Measurements from ENCODE around the gene TBC1D19.

Gene TBC1D19

DNA sequence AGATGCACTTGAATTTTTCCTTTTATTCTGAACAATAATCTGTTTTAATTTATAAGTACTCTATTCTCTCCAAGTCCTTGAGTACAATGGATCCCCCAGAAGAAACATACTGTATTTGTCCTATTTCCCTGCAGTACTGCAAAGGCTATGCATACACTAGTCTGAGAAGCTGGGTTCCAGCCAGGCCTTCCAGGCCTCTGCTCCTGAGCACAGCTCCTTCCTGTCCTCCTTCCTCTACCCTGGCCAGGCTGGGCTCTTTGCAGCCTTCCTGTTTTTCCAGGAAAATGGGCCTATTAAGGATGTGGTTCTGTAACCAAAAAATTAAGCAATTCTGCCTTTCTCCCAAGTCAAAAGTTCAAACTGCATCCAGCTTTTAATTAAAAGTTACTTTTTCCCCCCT lies 208.8 kb downstream of the TBC1D19 start:
- no peaks in the 10 kb centered on the region for H3K36me3 ChIP-seq (ENCODE audit: control insufficient read depth, insufficient read depth, low read length)
- TF ChIP-seq, protein P1, sequence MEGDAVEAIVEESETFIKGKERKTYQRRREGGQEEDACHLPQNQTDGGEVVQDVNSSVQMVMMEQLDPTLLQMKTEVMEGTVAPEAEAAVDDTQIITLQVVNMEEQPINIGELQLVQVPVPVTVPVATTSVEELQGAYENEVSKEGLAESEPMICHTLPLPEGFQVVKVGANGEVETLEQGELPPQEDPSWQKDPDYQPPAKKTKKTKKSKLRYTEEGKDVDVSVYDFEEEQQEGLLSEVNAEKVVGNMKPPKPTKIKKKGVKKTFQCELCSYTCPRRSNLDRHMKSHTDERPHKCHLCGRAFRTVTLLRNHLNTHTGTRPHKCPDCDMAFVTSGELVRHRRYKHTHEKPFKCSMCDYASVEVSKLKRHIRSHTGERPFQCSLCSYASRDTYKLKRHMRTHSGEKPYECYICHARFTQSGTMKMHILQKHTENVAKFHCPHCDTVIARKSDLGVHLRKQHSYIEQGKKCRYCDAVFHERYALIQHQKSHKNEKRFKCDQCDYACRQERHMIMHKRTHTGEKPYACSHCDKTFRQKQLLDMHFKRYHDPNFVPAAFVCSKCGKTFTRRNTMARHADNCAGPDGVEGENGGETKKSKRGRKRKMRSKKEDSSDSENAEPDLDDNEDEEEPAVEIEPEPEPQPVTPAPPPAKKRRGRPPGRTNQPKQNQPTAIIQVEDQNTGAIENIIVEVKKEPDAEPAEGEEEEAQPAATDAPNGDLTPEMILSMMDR (IDR thresholded peaks at IDR 0.05; ENCODE audit: insufficient read depth, low read length, poor library complexity, severe bottlenecking) = no peak
- peaks cover 1% of the 10 kb centered on the region; the same call in 1 of the 2 replicates for H3K27me3 ChIP-seq (replicated peaks; ENCODE audit: control insufficient read depth, insufficient read depth, low read length)
- no peak for DNase-seq (ENCODE audit: extremely low read depth, insufficient read length)
- H3K4me3 ChIP-seq (replicated peaks; ENCODE audit: low read depth, low read length) = no peak overlapping the region

DNA sequence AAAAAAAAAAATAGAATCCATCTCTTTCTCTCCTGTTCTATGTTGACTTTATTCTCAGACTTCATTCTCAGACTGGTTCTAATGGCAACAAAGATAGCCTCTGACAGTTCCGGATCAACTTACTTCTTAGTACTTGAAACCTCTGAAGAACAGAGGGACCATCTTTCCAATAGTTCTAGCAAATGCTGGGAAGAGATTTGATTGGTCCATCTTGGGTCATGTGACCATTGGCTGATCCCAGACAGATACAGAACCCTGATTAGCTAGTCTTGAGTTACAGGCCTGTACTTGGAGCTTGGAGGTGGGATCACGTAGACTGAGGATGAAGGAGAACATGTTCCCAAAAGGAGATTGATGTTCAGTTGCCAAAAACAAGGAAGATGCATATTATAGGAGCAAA lies 209.9 kb downstream of the TBC1D19 start:
- TF ChIP-seq, protein P1 (IDR thresholded peaks at IDR 0.05; ENCODE audit: insufficient read depth, low read length, poor library complexity, severe bottlenecking) = no peak
- no peaks in the 10 kb centered on the region for H3K36me3 ChIP-seq (ENCODE audit: control insufficient read depth, insufficient read depth, low read length)
- peaks cover 1% of the 10 kb centered on the region; the same call in 1 of the 2 replicates for H3K27me3 ChIP-seq (replicated peaks; ENCODE audit: control insufficient read depth, insufficient read depth, low read length)
- H3K4me3 ChIP-seq (replicated peaks; ENCODE audit: low read depth, low read length) = no peak overlapping the region
- no peak for DNase-seq (ENCODE audit: extremely low read depth, insufficient read length)

DNA sequence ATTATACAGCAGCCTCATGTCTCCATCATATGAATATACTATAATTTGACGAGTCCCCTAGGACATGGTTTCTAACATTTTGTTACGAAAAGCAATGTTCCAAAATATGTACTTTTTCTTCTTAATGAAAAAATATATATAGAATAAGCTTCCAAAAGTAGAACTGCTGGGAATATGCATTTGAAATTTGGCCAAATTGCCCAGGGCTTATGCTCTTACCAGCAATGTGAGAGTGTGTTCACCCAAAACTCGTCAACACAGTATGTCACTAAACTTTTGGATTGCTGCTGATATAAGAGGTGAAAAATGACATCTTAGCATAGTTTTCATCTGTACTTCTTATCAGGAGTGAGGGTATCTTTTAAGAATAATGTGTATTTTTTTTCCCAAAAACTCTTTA lies 212.2 kb downstream of the TBC1D19 start:
- H3K27me3 ChIP-seq (replicated peaks; ENCODE audit: control insufficient read depth, insufficient read depth, low read length) = peaks cover 1% of the 10 kb centered on the region; the same call in 1 of the 2 replicates
- H3K36me3 ChIP-seq (ENCODE audit: control insufficient read depth, insufficient read depth, low read length) = no peaks in the 10 kb centered on the region
- no peak overlapping the region for H3K4me3 ChIP-seq (replicated peaks; ENCODE audit: low read depth, low read length)
- TF ChIP-seq, protein P1 (IDR thresholded peaks at IDR 0.05; ENCODE audit: insufficient read depth, low read length, poor library complexity, severe bottlenecking) = no peak
- no peak for DNase-seq (ENCODE audit: extremely low read depth, insufficient read length)

DNA sequence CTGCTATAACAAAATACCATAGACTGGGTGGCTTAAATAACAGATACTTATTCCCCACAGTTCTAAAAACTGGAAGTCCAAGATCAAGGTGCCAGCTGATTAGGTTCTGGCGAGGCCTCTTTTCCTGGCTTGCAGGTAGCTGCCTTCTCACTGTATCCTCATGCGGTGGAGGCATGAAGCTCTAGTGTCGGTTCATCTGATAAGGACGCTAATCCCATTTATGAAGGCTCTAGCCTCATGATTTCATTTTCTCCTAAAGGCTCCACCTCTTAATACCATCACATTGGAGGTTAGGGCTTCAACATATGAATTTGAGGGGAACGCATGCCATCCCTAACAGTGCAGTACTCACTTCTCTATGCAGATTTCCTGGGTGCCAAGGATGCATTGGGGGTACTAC lies 218.9 kb downstream of the TBC1D19 start:
- H3K4me3 ChIP-seq (replicated peaks; ENCODE audit: low read depth, low read length) = no peak overlapping the region
- no peak for DNase-seq (ENCODE audit: extremely low read depth, insufficient read length)
- TF ChIP-seq, protein P1 (IDR thresholded peaks at IDR 0.05; ENCODE audit: insufficient read depth, low read length, poor library complexity, severe bottlenecking) = no peak
- no peaks in the 10 kb centered on the region for H3K36me3 ChIP-seq (ENCODE audit: control insufficient read depth, insufficient read depth, low read length)
- H3K27me3 ChIP-seq (replicated peaks; ENCODE audit: control insufficient read depth, insufficient read depth, low read length) = no peaks in the 10 kb centered on the region

DNA sequence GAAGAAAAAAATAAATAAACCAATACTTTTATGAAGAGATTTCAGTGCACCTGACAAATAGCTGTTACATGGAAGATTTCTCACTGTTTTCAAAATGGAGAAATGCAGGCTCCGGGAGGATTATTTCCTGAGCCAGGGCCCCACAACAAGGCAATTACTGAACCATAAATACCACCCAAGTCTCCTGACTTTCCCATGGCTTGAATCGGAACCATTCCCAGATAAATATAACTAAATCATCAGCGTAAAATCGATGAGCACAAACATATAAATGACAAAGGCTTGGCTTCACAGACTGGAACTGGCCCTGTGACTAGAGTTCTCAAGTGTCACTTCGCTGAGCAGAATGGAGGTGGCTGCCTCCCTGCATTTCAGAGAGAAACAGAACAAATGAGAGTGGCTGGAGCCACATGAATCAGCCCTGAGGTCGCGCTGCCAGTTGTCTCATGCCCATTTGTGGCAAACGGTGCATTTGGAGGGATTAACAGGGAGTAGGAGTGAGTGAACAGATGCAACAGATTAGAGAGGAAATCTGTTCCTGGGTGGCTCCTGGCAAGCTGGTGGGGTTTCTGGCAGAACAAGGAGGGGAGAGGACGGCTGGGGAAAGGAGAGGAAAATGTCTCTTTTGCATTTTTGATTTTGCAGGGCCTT lies 219.5 kb downstream of the TBC1D19 start:
- H3K36me3 ChIP-seq (ENCODE audit: control insufficient read depth, insufficient read depth, low read length) = no peaks in the 10 kb centered on the region
- no peak overlapping the region for H3K4me3 ChIP-seq (replicated peaks; ENCODE audit: low read depth, low read length)
- DNase-seq (ENCODE audit: extremely low read depth, insufficient read length) = no peak
- H3K27me3 ChIP-seq (replicated peaks; ENCODE audit: control insufficient read depth, insufficient read depth, low read length) = no peaks in the 10 kb centered on the region
- TF ChIP-seq, protein P1 (IDR thresholded peaks at IDR 0.05; ENCODE audit: insufficient read depth, low read length, poor library complexity, severe bottlenecking) = no peak

DNA sequence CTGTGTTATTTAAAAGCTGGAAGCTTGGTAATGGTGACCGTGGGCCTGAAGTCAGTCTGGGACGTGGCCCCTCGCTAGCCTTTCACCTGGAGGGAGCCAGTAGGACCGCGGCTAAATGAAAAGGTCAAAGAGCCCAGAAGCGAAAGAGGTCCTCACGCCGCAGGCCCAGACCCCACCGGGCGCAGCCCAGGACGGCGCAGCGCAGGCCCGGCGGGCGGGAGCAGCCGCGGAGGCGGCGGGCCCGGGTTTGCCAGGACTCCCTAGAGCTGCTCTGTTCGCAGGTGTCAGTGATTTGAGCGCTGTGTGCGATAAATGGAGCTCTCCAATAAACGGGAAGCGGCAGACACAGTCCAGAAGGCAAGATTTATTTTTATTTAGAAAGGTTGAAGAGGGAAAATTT lies 220.6 kb downstream of the TBC1D19 start:
- Histone ChIP-seq H3K36me3 (ENCODE audit: control insufficient read depth, insufficient read depth, low read length) (no peaks in the 10 kb centered on the region), H3K27me3 (replicated peaks; ENCODE audit: control insufficient read depth, insufficient read depth, low read length) (no peaks in the 10 kb centered on the region), H3K4me3 (replicated peaks; ENCODE audit: low read depth, low read length) (no peak overlapping the region)
- TF ChIP-seq, protein P1 (IDR thresholded peaks at IDR 0.05; ENCODE audit: insufficient read depth, low read length, poor library complexity, severe bottlenecking) = no peak
- DNase-seq (ENCODE audit: extremely low read depth, insufficient read length) = no peak
